Endothelial cell of umbilical vein (primary cell): ENCODE data around the gene DNAJC6. TPM values are rescaled to one million over a fixed set of nuclear protein-coding genes. Genes with fewer than 3 reads are reported as not detected.

ENCODE experiments used
- BruUV-seq: library from RNA; stranded (reverse); fragments of 400-500 nt; replicated peaks from 2 replicates; lab custom pipeline; 2021; lab: Mats Ljungman, UMichigan
- CTCF ChIA-PET: fragments of 300-600, 350-600 bp; sonication (Branson Sonifier 250); formaldehyde crosslinking; loops from one replicate; lab custom pipeline; 2021; ENCODE audit warnings: antibody characterized with exemption, inconsistent platforms; lab: Charles Lee
- POLR2A ChIA-PET: fragments of 300-600, 350-600 bp; sonication (Branson Sonifier 250); formaldehyde crosslinking; loops from one replicate; lab custom pipeline; 2021; ENCODE audit warnings: antibody characterized with exemption, inconsistent platforms; lab: Charles Lee
- DNase-seq: peaks from one replicate; pipeline ENCODE4 v3.0.0-alpha.2; 2011; ENCODE audit warnings: low read depth, low spot score
- FAIRE-seq: peaks from 2 replicates; lab custom pipeline; 2011; peaks lifted over from hg19 to GRCh38; lab: Jason Lieb, UNC
- H2AFZ ChIP-seq: 2 replicates; pipeline ENCODE4 v1.6.0; 2012; ENCODE audit warnings: low read depth, low read length, control low read depth, inconsistent platforms
- H3K27ac ChIP-seq: 2 replicates; pipeline ENCODE4 v1.5.1; 2011; ENCODE audit warnings: low read depth, mild to moderate bottlenecking, control low read depth, low read length, moderate library complexity; ENCODE audit not compliant: insufficient read depth
- H3K27me3 ChIP-seq, 2 experiments: 2 replicates each; pipeline versions ENCODE4 v1.6.0 to v1.6.1; 2011; ENCODE audit warnings: low read length in 2 of 2, mixed read lengths in 1 of 2; ENCODE audit not compliant: control insufficient read depth in 2 of 2, insufficient read depth in 2 of 2
- H3K36me3 ChIP-seq, 2 experiments: 2 replicates in 1 of 2; 3 replicates in 1 of 2; pipeline ENCODE4 v1.5.1; 2011; ENCODE audit warnings: low read length in 2 of 2, mild to moderate bottlenecking in 1 of 2, moderate library complexity in 1 of 2; ENCODE audit not compliant: control insufficient read depth in 2 of 2, insufficient read depth in 2 of 2; ENCODE audit errors: extremely low read depth in 1 of 2
- H3K4me1 ChIP-seq: 3 replicates; pipeline ENCODE4 v1.5.1; 2011; ENCODE audit warnings: mild to moderate bottlenecking, low read length; ENCODE audit not compliant: control insufficient read depth, insufficient read depth; ENCODE audit errors: extremely low read depth
- H3K4me2 ChIP-seq: 2 replicates; pipeline ENCODE4 v1.6.1; 2011; ENCODE audit warnings: low read length, control low read depth, mixed read lengths; ENCODE audit not compliant: insufficient read depth
- H3K4me3 ChIP-seq, 3 experiments: fragments of 200-600 bp in 1 of 3; sonication (generic), shearing (Covaris generic) in 1 of 3; replicated peaks in 1 of 3; 2 replicates each; pipeline ENCODE4 v1.5.1; 2011 to 2016; ENCODE audit warnings: control low read depth in 3 of 3, low read length in 3 of 3, mild to moderate bottlenecking in 2 of 3, inconsistent platforms in 1 of 3, low read depth in 1 of 3, moderate library complexity in 1 of 3; ENCODE audit not compliant: insufficient read depth in 1 of 3
- H3K79me2 ChIP-seq: 2 replicates; pipeline ENCODE4 v1.6.0; 2012; ENCODE audit warnings: low read length, inconsistent platforms; ENCODE audit not compliant: control insufficient read depth, insufficient read depth
- H3K9ac ChIP-seq: replicated peaks from 2 replicates; pipeline ENCODE3; 2011; ENCODE audit warnings: low read length, control low read depth; ENCODE audit not compliant: insufficient read depth; ENCODE audit errors: extremely low read depth
- H3K9me1 ChIP-seq: replicated peaks from 3 replicates; pipeline ENCODE4 v1.6.0; 2011; ENCODE audit warnings: mild to moderate bottlenecking, low read length; ENCODE audit not compliant: control insufficient read depth, insufficient read depth; ENCODE audit errors: extremely low read depth
- H3K9me3 ChIP-seq: replicated peaks from 2 replicates; pipeline ENCODE4 v1.5.1; 2012; ENCODE audit warnings: low read length, inconsistent platforms; ENCODE audit not compliant: control insufficient read depth, insufficient read depth
- H4K20me1 ChIP-seq: replicated peaks from 2 replicates; pipeline ENCODE3; 2011; ENCODE audit warnings: mild to moderate bottlenecking, low read length; ENCODE audit not compliant: control insufficient read depth, insufficient read depth; ENCODE audit errors: extremely low read depth
- CTCF ChIP-seq, 2 donors: IDR thresholded peaks; 1 replicate in 1 of 2; 2 replicates in 1 of 2; pipeline ENCODE4 v1.5.1; 2011; ENCODE audit warnings: low read length in 2 of 2, mild to moderate bottlenecking in 2 of 2, moderate library complexity in 2 of 2, control low read depth in 1 of 2, inconsistent platforms in 1 of 2, low read depth in 1 of 2; ENCODE audit not compliant: insufficient read depth in 1 of 2; ENCODE audit errors: extremely low read depth in 1 of 2
- GATA2 ChIP-seq: IDR thresholded peaks from 2 replicates; pipeline ENCODE4 v1.7.0; 2011; ENCODE audit warnings: low read depth, mild to moderate bottlenecking, moderate library complexity, mixed read lengths, low read length; ENCODE audit not compliant: insufficient read length, insufficient read depth
- MAX ChIP-seq: IDR thresholded peaks from 2 replicates; pipeline ENCODE4 v1.6.1; 2011; ENCODE audit not compliant: insufficient read depth, insufficient read length
- MYC ChIP-seq: IDR thresholded peaks from one replicate; pipeline ENCODE4 v1.6.1; 2011; ENCODE audit warnings: mild to moderate bottlenecking, low read depth, low read length
- dilution Hi-C: fragments of 300-500 bp; cut with MboI; formaldehyde crosslinking; loops from one replicate; pipeline ENCODE4 v1.15.0; 2019; ENCODE audit warnings: low sequenced_read_pairs; ENCODE audit not compliant: extremely low pct_ligation_motif_present
- intact Hi-C: fragments of 100-400 bp; cut with micrococcal nuclease; formaldehyde crosslinking; loops from one replicate; pipeline ENCODE4 v1.10.0; 2022
- polyA plus RNA-seq, 4 experiments: library from polyadenylated mRNA; depleted of rRNA in 3 of 4; stranded (reverse) in 3 of 4; unstranded in 1 of 4; fragments of >200 nt; gene quantifications; 2 replicates each; pipeline versions ENCODE4 v1.2.1 to v1.2.3, GENCODE V29; 2011 to 2012; ENCODE audit warnings: missing spikeins in 1 of 4
- total RNA-seq: library from RNA; stranded (reverse); gene quantifications from 2 replicates; pipeline ENCODE4 v1.2.3, GENCODE V29; 2021

The DNAJC6 gene
- total and polyA plus RNA-seq, 2 donors (not counting 3 experiments of a cell fraction or from before 2014, with no cell fraction given): 2.3 to 4.9 TPM

GRCh38 chr1:65330822-65331221 is 21.5 kb downstream of the DNAJC6 start:
- BruUV-seq: no TSS peak
- dilution Hi-C loops: no loop called here

More at GRCh38 chr1:65330822-65331221, 21.5 kb downstream of the DNAJC6 start:
- no peak for DNase-seq
- no peak overlapping the region for H3K4me2 ChIP-seq
- H3K79me2 ChIP-seq: no peaks in the 10 kb centered on the region
- ChIA-PET POLR2A (no interaction called here), CTCF (interaction anchor here (1.2 kb wide), 1 partner anchor 18 kb away, joined by 3 read pairs; no protein-coding TSS in a partner anchor)
- H3K36me3 ChIP-seq: no peaks in the 10 kb centered on the region
- no peaks in the 10 kb centered on the region for H3K9me1 ChIP-seq
- H3K4me1 ChIP-seq: no peaks in the 10 kb centered on the region
- FAIRE-seq: no peak
- H3K27me3 ChIP-seq: no peaks in the 10 kb centered on the region
- TF ChIP-seq MAX (no peak), MYC (no peak), GATA2 (no peak), CTCF (IDR thresholded peaks at IDR 0.05; ENCODE audit: extremely low read depth in 1 of 2, insufficient read depth in 1 of 2, low read depth in 1 of 2, low read length in 2 of 2) (no peak)
- no peaks in the 10 kb centered on the region for H4K20me1 ChIP-seq
- H3K4me3 ChIP-seq: no peak overlapping the region
- intact Hi-C loops: no loop called here
- H3K9ac ChIP-seq: no peak overlapping the region
- no peaks in the 10 kb centered on the region for H3K9me3 ChIP-seq
- H3K27ac ChIP-seq: no peak overlapping the region
- no peak overlapping the region for H2AFZ ChIP-seq
